HG02623 (cell line): ENCODE results near the gene IL21.
A peak's percentile ranks its signal among the peaks of the same experiment; 100 is the strongest.
"Not testable (repeated sequence)": the region's sequence is repeated elsewhere in the genome, so short reads cannot be mapped to it uniquely, and the experiment has no call there.

Experiments
- ATAC-seq: cut with Tn5 transposase; IDR thresholded peaks from one replicate; pipeline ENCODE4 v1.9.1; 2021; ENCODE audit warnings: moderate library complexity; ENCODE audit not compliant: unreplicated experiment

Gene IL21

GRCh38 chr4:122583906-122584305 lies 37.0 kb downstream of the IL21 start:
- no peak for ATAC-seq

GRCh38 chr4:122577808-122578781 lies 42.8 kb downstream of the IL21 start:
- ATAC-seq = peak; percentile 83

GRCh38 chr4:122577189-122577553 lies 43.7 kb downstream of the IL21 start:
- ATAC-seq = no peak

GRCh38 chr4:122576261-122577188 lies 44.3 kb downstream of the IL21 start:
- ATAC-seq = no peak

DNA sequence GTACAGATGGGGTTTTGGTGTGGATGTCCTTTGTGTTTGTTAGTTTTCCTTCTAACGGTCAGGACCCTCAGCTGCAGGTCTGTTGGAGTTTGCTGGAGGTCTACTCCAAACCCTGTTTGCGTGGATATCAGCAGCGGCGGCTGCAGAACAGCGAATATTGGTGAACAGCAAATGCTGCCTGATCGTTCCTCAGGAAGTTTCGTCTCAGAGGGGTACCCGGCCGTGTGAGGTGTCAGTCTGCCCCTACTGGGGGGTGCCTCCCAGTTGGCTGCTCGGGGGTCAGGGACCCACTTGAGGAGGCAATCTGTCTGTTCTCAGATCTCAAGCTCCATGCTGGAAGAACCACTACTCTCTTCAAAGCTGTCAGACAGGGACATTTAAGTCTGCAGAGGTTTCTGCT lies 46.5 kb downstream of the IL21 start:
- ATAC-seq = not testable (repeated sequence)

DNA sequence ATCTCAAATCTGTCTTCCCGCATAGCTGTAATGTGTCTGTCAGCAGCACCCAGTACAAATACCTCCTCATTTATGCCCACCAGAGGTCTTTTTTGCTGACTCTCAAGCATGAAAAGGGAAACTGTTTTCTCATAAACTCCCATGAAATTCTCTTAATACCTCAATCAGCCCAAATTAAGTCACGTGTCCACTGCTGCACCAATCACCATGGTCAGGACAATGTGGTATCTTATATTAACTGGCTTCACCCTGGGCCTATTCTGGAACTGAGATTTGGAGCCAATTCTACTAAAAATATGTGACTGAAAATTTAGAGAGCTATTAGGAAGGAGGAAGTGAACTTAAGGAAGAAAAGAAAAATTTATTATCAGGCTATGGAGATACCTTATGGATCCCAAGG lies 58.4 kb downstream of the IL21 start:
- no peak for ATAC-seq
